HCT116 (cell line): ENCODE measurements around the gene UBQLN4. TPM values are rescaled to one million over a fixed set of nuclear protein-coding genes. Genes with fewer than 3 reads are reported as not detected.

Experiments
- ATAC-seq: fragments of 200-7000 bp; cut with Tn5 transposase; 2 replicates; pipeline ENCODE4 v1.9.1; 2020; ENCODE audit warnings: mild to moderate bottlenecking, moderate library complexity
- BruUV-seq: library from RNA; stranded (reverse); fragments of 400-500 nt; replicated peaks from 2 replicates; lab custom pipeline; 2021; lab: Mats Ljungman, UMichigan
- CTCF ChIA-PET: fragments of 300-600 bp; sonication (Branson Sonifier 250); formaldehyde crosslinking; loops from one replicate; lab custom pipeline; 2021; ENCODE audit warnings: antibody characterized with exemption; lab: Charles Lee
- POLR2A ChIA-PET: fragments of 300-600, 350-600 bp; sonication (Branson Sonifier 250); formaldehyde crosslinking; loops from one replicate; lab custom pipeline; 2021; ENCODE audit warnings: antibody characterized with exemption; lab: Charles Lee
- RAD21 ChIA-PET, 2 experiments: fragments of 300-600 bp; sonication (Branson Sonifier 250); formaldehyde crosslinking; loops; one replicate each; lab custom pipeline; 2023; ENCODE audit warnings: low total read pairs in 2 of 2; ENCODE audit not compliant: uncharacterized antibody in 2 of 2, unreplicated experiment in 2 of 2, low non-redundant PET in 1 of 2; lab: Charles Lee
- DNase-seq: peaks from one replicate; pipeline ENCODE4 v3.0.0-alpha.2; 2010; ENCODE audit warnings: low read depth, low spot score
- H2AFZ ChIP-seq: fragments of 200-600 bp; shearing (Covaris generic), sonication (generic); 2 replicates; pipeline ENCODE4 v1.6.1; 2017; ENCODE audit warnings: low read depth, mixed run types, mixed read lengths, antibody characterized with exemption, low read length; ENCODE audit not compliant: poor library complexity, severe bottlenecking
- H3K27ac ChIP-seq: 2 replicates; pipeline ENCODE4 v1.5.1; 2012; ENCODE audit warnings: low read depth, low read length
- H3K27me3 ChIP-seq: fragments of 200-600 bp; sonication (generic); 2 replicates; pipeline ENCODE4 v1.6.1; 2016; ENCODE audit warnings: mixed run types, low read length, mixed read lengths; ENCODE audit not compliant: insufficient read depth
- H3K36me3 ChIP-seq, 2 experiments: fragments of 200-500 bp in 1 of 2; fragments of 200-600 bp in 1 of 2; sonication (Bioruptor generic) in 1 of 2; sonication (generic) in 1 of 2; 2 replicates each; pipeline versions ENCODE4 v1.5.1 to v1.6.1; 2014 to 2016; ENCODE audit warnings: low read length in 2 of 2, inconsistent platforms in 1 of 2, mixed read lengths in 1 of 2, mixed run types in 1 of 2; ENCODE audit not compliant: insufficient read depth in 2 of 2, control insufficient read depth in 1 of 2
- H3K4me1 ChIP-seq, 2 experiments: fragments of 200-600 bp in 1 of 2; sonication (generic) in 1 of 2; 2 replicates each; pipeline versions ENCODE4 v1.5.1 to v1.6.1; 2012 to 2017; ENCODE audit warnings: low read length in 2 of 2, inconsistent platforms in 1 of 2, mild to moderate bottlenecking in 1 of 2, mixed read lengths in 1 of 2, mixed run types in 1 of 2, moderate library complexity in 1 of 2; ENCODE audit not compliant: insufficient read depth in 2 of 2, control insufficient read depth in 1 of 2
- H3K4me2 ChIP-seq: fragments of 200-600 bp; sonication (generic); 2 replicates; pipeline ENCODE4 v1.6.1; 2017; ENCODE audit warnings: mixed run types, low read length, mixed read lengths
- H3K4me3 ChIP-seq, 2 experiments: fragments of 200-600 bp in 1 of 2; sonication (generic) in 1 of 2; replicated peaks in 1 of 2; 2 replicates each; pipeline ENCODE4 v1.5.1; 2011 to 2016; ENCODE audit warnings: low read length in 2 of 2, control low read depth in 1 of 2, low read depth in 1 of 2, mild to moderate bottlenecking in 1 of 2, mixed read lengths in 1 of 2, mixed run types in 1 of 2
- H3K79me2 ChIP-seq: fragments of 200-600 bp; sonication (generic); 2 replicates; pipeline ENCODE4 v1.6.1; 2017; ENCODE audit warnings: mild to moderate bottlenecking, mixed run types, low read length, moderate library complexity, mixed read lengths; ENCODE audit not compliant: insufficient read depth
- H3K9ac ChIP-seq: fragments of 200-600 bp; sonication (generic); 2 replicates; pipeline ENCODE4 v1.6.1; 2016; ENCODE audit warnings: low read length, mixed read lengths
- H3K9me2 ChIP-seq: fragments of 200-600 bp; sonication (generic), shearing (Covaris generic); 2 replicates; pipeline ENCODE4 v1.6.1; 2017; ENCODE audit warnings: mixed run types, mild to moderate bottlenecking, moderate library complexity; ENCODE audit not compliant: insufficient read depth
- H3K9me3 ChIP-seq, 2 experiments: fragments of 200-500 bp in 1 of 2; fragments of 200-600 bp in 1 of 2; sonication (Bioruptor generic) in 1 of 2; sonication (generic) in 1 of 2; 2 replicates each; pipeline ENCODE4 v1.6.1; 2014 to 2017; ENCODE audit warnings: low read length in 2 of 2, mixed read lengths in 2 of 2, inconsistent platforms in 1 of 2, low read depth in 1 of 2, mild to moderate bottlenecking in 1 of 2, mixed run types in 1 of 2, moderate library complexity in 1 of 2; ENCODE audit not compliant: control insufficient read depth in 1 of 2, insufficient read depth in 1 of 2
- H4K20me1 ChIP-seq: fragments of 200-600 bp; sonication (generic), shearing (Covaris generic); 2 replicates; pipeline ENCODE4 v1.6.1; 2017; ENCODE audit warnings: mixed run types, mild to moderate bottlenecking, moderate library complexity; ENCODE audit not compliant: insufficient read depth
- ATF3 ChIP-seq: IDR thresholded peaks from 2 replicates; pipeline ENCODE4 v1.6.1; 2012
- CEBPB ChIP-seq: IDR thresholded peaks from 2 replicates; pipeline ENCODE4 v1.6.1; 2012; ENCODE audit warnings: low read depth
- CTCF ChIP-seq, 3 experiments: fragments of 200-600 bp in 1 of 3; sonication (generic) in 1 of 3; IDR thresholded peaks in 2 of 3; conservative IDR thresholded peaks in 1 of 3; 2 replicates each; pipeline ENCODE4 v1.5.1; 2012 to 2017; ENCODE audit warnings: low read depth in 2 of 3, low read length in 2 of 3, antibody characterized with exemption in 1 of 3, borderline replicate concordance in 1 of 3, control low read depth in 1 of 3, mild to moderate bottlenecking in 1 of 3, mixed read lengths in 1 of 3, mixed run types in 1 of 3, moderate library complexity in 1 of 3; ENCODE audit not compliant: insufficient read depth in 1 of 3
- EGR1 ChIP-seq: IDR thresholded peaks from 2 replicates; pipeline ENCODE4 v1.6.1; 2012; ENCODE audit warnings: low read depth
- ELF1 ChIP-seq: IDR thresholded peaks from 2 replicates; pipeline ENCODE4 v1.6.1; 2012; ENCODE audit warnings: low read depth, borderline replicate concordance
- EZH2 ChIP-seq: fragments of 200-600 bp; sonication (generic); IDR thresholded peaks from 2 replicates; pipeline ENCODE4 v1.6.1; 2017; ENCODE audit warnings: antibody characterized with exemption, mixed run types
- EZH2phosphoT487 ChIP-seq: fragments of 200-600 bp; IDR thresholded peaks from 2 replicates; pipeline ENCODE4 v1.6.1; 2018; ENCODE audit warnings: antibody characterized with exemption, borderline replicate concordance
- FOSL1 ChIP-seq: IDR thresholded peaks from 2 replicates; pipeline ENCODE4 v1.6.1; 2012; ENCODE audit warnings: low read depth
- JUND ChIP-seq: IDR thresholded peaks from 2 replicates; pipeline ENCODE4 v1.6.1; 2012
- MAX ChIP-seq: IDR thresholded peaks from 2 replicates; pipeline ENCODE4 v1.6.1; 2012
- POLR2A ChIP-seq: IDR thresholded peaks from 2 replicates; pipeline ENCODE4 v1.7.0; 2011; ENCODE audit warnings: borderline replicate concordance; ENCODE audit not compliant: insufficient read depth, insufficient read length; ENCODE audit errors: extremely low read depth
- POLR2AphosphoS5 ChIP-seq: IDR thresholded peaks from 2 replicates; pipeline ENCODE4 v1.6.1; 2011; ENCODE audit warnings: mild to moderate bottlenecking, low read depth, low read length, moderate library complexity
- RAD21 ChIP-seq: IDR thresholded peaks from 2 replicates; pipeline ENCODE4 v1.6.1; 2012; ENCODE audit warnings: low read depth, mild to moderate bottlenecking
- REST ChIP-seq: IDR thresholded peaks from 2 replicates; pipeline ENCODE4 v1.6.1; 2012; ENCODE audit warnings: low read depth
- SIN3A ChIP-seq: IDR thresholded peaks from 2 replicates; pipeline ENCODE4 v1.6.1; 2012; ENCODE audit warnings: low read depth
- SP1 ChIP-seq: IDR thresholded peaks from 2 replicates; pipeline ENCODE4 v1.6.1; 2012; ENCODE audit warnings: low read depth
- SRF ChIP-seq: IDR thresholded peaks from 2 replicates; pipeline ENCODE4 v1.6.1; 2012; ENCODE audit warnings: low read depth
- TCF7L2 ChIP-seq: IDR thresholded peaks from 2 replicates; pipeline ENCODE4 v1.7.0; 2011; ENCODE audit warnings: borderline replicate concordance, inconsistent platforms; ENCODE audit not compliant: insufficient read depth, insufficient read length; ENCODE audit errors: extremely low read depth
- YY1 ChIP-seq: IDR thresholded peaks from 2 replicates; pipeline ENCODE4 v1.6.1; 2011; ENCODE audit warnings: low read length, low read depth, moderate library complexity, mild to moderate bottlenecking; ENCODE audit not compliant: insufficient replicate concordance; ENCODE audit errors: extremely low read depth
- ZFX ChIP-seq: fragments of 450-650 bp; IDR thresholded peaks from 2 replicates; pipeline ENCODE4 v1.6.1; 2017
- ZNF274 ChIP-seq: fragments of 200-500 bp; sonication (Bioruptor generic); IDR thresholded peaks from 2 replicates; pipeline ENCODE4 v1.6.1; 2014; ENCODE audit warnings: mild to moderate bottlenecking, low read depth, low read length, inconsistent platforms
- intact Hi-C: fragments of 100-400 bp; cut with micrococcal nuclease; formaldehyde crosslinking; loops from 2 replicates; pipeline ENCODE4 v1.10.0; 2022
- total RNA-seq: library from RNA; stranded (reverse); gene quantifications from one replicate; pipeline ENCODE4 v1.2.1, GENCODE V29; 2021; ENCODE audit not compliant: unreplicated experiment

The UBQLN4 gene
- total RNA-seq, 1 experiment from 2014 or later: 68.4 TPM

- H3K9me3 ChIP-seq: no peaks in the 10 kb centered on the region
- no peaks in the 10 kb centered on the region for H4K20me1 ChIP-seq
- peak; percentile 94 for ATAC-seq
- H3K9me2 ChIP-seq: no peaks in the 10 kb centered on the region
- peaks cover 5 to 20% of the 10 kb centered on the region in 2 experiments; a peak in 3 of 4 replicates for H3K36me3 ChIP-seq
- intact Hi-C loops: loop anchor here (2.0 kb wide), 1 partner anchor 34 kb away; the partner anchor contains the start of gene LAMTOR2
- peaks cover 20% of the 10 kb centered on the region for H3K79me2 ChIP-seq
- ChIA-PET RAD21 (no interaction called here), CTCF (interaction anchor here (0.7 kb wide), 1 partner anchor 8 kb away, joined by 3 read pairs; no protein-coding TSS in a partner anchor), POLR2A (no interaction called here)
- DNase-seq: peak; percentile 84
- H3K4me3 ChIP-seq: peak within 1 kb of the TSS; percentile 79
- H3K4me2 ChIP-seq: peak within 1 kb of the TSS; percentile 92
- H3K27ac ChIP-seq: peak within 1 kb of the TSS; percentile 48
- H3K9ac ChIP-seq: peak within 1 kb of the TSS; percentile 68
- peaks cover 4 to 11% of the 10 kb centered on the region in 2 experiments; a peak in 2 of 4 replicates for H3K4me1 ChIP-seq
- no peaks in the 10 kb centered on the region for H3K27me3 ChIP-seq
- BruUV-seq: no TSS peak
- peak within 1 kb of the TSS; percentile 16 for H2AFZ ChIP-seq
- TF ChIP-seq YY1: peak; percentile 42
- no peak for TF ChIP-seq ATF3
- peak; percentile 99 for TF ChIP-seq TCF7L2
- peak; percentile 96 for TF ChIP-seq POLR2AphosphoS5
- no peak for TF ChIP-seq CTCF (IDR thresholded peaks at IDR 0.05 in 2 of 3, conservative IDR thresholded peaks at IDR 0.05 in 1 of 3; ENCODE audit: borderline replicate concordance in 1 of 3, insufficient read depth in 1 of 3, low read depth in 2 of 3, low read length in 2 of 3)
- no peak for TF ChIP-seq MAX
- no peak for TF ChIP-seq EGR1
- no peak for TF ChIP-seq SRF
- no peak for TF ChIP-seq RAD21
- no peak for TF ChIP-seq FOSL1
- TF ChIP-seq JUND: no peak
- no peak for TF ChIP-seq CEBPB
- TF ChIP-seq ZNF274: no peak
- TF ChIP-seq REST: no peak
- TF ChIP-seq EZH2: no peak
- no peak for TF ChIP-seq SP1
- peak; percentile 74 for TF ChIP-seq ELF1
- TF ChIP-seq EZH2phosphoT487: no peak
- TF ChIP-seq ZFX: no peak
- peak; percentile 62 for TF ChIP-seq POLR2A
- TF ChIP-seq SIN3A: no peak; the same call in 1 of the 2 replicates
Measured at GRCh38 chr1:156020293-156021092, 33.1 kb downstream of the UBQLN4 start, which contains the start of gene SSR2. Gene SSR2 (minus strand): TSS chr1:156020951. CDS start chr1:156020167, 784 bp downstream.
